HFFc6 (cell line): ENCODE results near the gene SAC3D1. TPM values are rescaled to one million over a fixed set of nuclear protein-coding genes. Genes with fewer than 3 reads are reported as not detected.

Source experiments
- DNase-seq: peaks from one replicate; pipeline ENCODE4 v3.0.0-alpha.2; 2018
- H3K27ac Mint-ChIP-seq: 2 replicates; pipeline ENCODE4 v1.8.0; 2020; ENCODE audit warnings: mild to moderate bottlenecking, mixed read lengths
- H3K27me3 Mint-ChIP-seq: 2 replicates; pipeline ENCODE4 v1.8.0; 2021; ENCODE audit warnings: mild to moderate bottlenecking, moderate library complexity, mixed read lengths; ENCODE audit not compliant: insufficient read depth
- H3K36me3 Mint-ChIP-seq: 2 replicates; pipeline ENCODE4 v1.8.0; 2021; ENCODE audit warnings: low read depth, mixed read lengths
- H3K4me1 Mint-ChIP-seq: 2 replicates; pipeline ENCODE4 v1.8.0; 2020; ENCODE audit warnings: low read depth, mixed read lengths
- H3K4me3 Mint-ChIP-seq: 2 replicates; pipeline ENCODE4 v1.8.0; 2020; ENCODE audit warnings: mild to moderate bottlenecking, moderate library complexity, mixed read lengths
- H3K9me3 Mint-ChIP-seq: 2 replicates; pipeline ENCODE4 v1.8.0; 2020; ENCODE audit warnings: mild to moderate bottlenecking, mixed read lengths
- long read RNA-seq: library from polyadenylated mRNA; unstranded; transcript quantifications from one replicate; pipeline ENCODE4 v2.0.0, GENCODE V29; 2019
- total RNA-seq, 6 experiments: library from RNA; stranded (reverse); fragmentation: NEBNext Ultra II Directional; extraction: Animal tissue kit (Norgen Biotek cat#: 25700); gene quantifications; 2 replicates in 1 of 6; 3 replicates in 5 of 6; pipeline ENCODE4 v1.2.3, GENCODE V29; 2021
- TF ChIP-seq, protein P1 (sequence below): fragments of 200-600 bp; sonication (generic); IDR thresholded peaks from 2 replicates; pipeline ENCODE4 v1.5.0; 2021; ENCODE audit warnings: antibody characterized with exemption, mild to moderate bottlenecking

Gene SAC3D1
- 10 to 100 TPM; 15.3 to 21.5 (median 18.0) TPM for total RNA-seq
- long read RNA-seq, transcript SAC3D1-201 (2 exons, 1,566 nt): major isoform, 7 of 9 reads
- long read RNA-seq, partial matches to known transcripts: 1 of 9 reads
- long read RNA-seq, other reads (novel, unspliced or antisense): 0 of 9 reads

GRCh38 chr11:65040847-65041622 lies at the start of gene SAC3D1:
SAC3D1 (plus strand) TSS chr11:65041210; CDS start chr11:65041293, 83 bp downstream.
- H3K36me3 Mint-ChIP-seq: peaks cover 7% of the 10 kb centered on the region
- no peaks in the 10 kb centered on the region for H3K27me3 Mint-ChIP-seq
- no peaks in the 10 kb centered on the region for H3K9me3 Mint-ChIP-seq
- TF ChIP-seq, protein P1, sequence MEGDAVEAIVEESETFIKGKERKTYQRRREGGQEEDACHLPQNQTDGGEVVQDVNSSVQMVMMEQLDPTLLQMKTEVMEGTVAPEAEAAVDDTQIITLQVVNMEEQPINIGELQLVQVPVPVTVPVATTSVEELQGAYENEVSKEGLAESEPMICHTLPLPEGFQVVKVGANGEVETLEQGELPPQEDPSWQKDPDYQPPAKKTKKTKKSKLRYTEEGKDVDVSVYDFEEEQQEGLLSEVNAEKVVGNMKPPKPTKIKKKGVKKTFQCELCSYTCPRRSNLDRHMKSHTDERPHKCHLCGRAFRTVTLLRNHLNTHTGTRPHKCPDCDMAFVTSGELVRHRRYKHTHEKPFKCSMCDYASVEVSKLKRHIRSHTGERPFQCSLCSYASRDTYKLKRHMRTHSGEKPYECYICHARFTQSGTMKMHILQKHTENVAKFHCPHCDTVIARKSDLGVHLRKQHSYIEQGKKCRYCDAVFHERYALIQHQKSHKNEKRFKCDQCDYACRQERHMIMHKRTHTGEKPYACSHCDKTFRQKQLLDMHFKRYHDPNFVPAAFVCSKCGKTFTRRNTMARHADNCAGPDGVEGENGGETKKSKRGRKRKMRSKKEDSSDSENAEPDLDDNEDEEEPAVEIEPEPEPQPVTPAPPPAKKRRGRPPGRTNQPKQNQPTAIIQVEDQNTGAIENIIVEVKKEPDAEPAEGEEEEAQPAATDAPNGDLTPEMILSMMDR: peak; percentile 20; the same call in 1 of the 2 replicates
- peak; percentile 95 for DNase-seq
- H3K27ac Mint-ChIP-seq: peak within 1 kb of the TSS; percentile 80
- peaks cover 27% of the 10 kb centered on the region for H3K4me1 Mint-ChIP-seq
- H3K4me3 Mint-ChIP-seq: peak within 1 kb of the TSS; percentile 92

DNA sequence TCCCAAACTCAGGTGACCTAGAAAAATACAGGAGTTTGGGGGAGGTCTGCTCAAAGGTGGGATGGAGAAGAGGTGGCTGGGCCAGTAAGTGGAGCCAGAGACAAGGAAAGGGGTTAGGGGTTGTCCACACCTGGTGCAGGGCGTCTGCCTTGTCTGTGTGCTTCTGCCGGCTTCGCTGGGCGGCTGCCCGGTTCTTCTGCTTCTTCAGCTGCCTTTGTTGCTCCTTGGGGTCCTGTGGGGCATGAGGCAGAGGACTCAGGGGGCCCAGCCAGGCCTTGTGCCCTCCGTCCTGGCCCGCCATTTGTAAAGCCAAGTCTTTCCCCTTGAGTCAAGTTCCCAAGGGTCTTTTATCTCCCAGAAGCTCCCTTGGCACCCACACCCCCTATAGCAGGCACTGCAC lies 46.7 kb upstream of the SAC3D1 start:
- Mint-ChIP-seq H3K9me3 (no peaks in the 10 kb centered on the region), H3K36me3 (no peaks in the 10 kb centered on the region), H3K27me3 (peaks cover 8% of the 10 kb centered on the region), H3K27ac (no peak overlapping the region), H3K4me1 (peaks cover 21% of the 10 kb centered on the region), H3K4me3 (no peak overlapping the region)
- TF ChIP-seq, protein P1: no peak
- DNase-seq: no peak

DNA sequence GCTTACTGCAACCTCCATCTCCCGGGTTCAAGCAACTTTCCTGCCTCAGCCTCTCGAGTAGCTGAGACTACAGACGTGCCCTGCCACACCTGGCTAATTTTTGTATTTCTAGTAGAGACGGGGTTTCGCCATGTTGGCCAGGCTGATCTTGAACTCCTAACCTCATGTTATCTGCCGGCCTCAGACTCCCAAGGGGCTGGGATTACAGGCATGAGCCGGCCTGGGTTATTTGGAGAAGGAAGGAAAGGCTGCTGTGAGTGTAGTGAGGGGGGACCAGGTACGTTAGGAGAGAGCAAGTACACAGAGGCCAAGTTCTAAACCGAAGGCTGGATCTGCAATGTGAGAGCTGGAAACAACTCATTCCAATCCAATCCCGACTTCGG lies 44.7 kb upstream of the SAC3D1 start:
- DNase-seq: no peak
- TF ChIP-seq, protein P1: no peak
- H3K9me3 Mint-ChIP-seq: no peaks in the 10 kb centered on the region
- peaks cover 14% of the 10 kb centered on the region for H3K4me1 Mint-ChIP-seq
- H3K27ac Mint-ChIP-seq: no peak overlapping the region
- H3K36me3 Mint-ChIP-seq: no peaks in the 10 kb centered on the region
- peaks cover 5% of the 10 kb centered on the region; the same call in 1 of the 2 replicates for H3K27me3 Mint-ChIP-seq
- peak overlapping the region; percentile 80 for H3K4me3 Mint-ChIP-seq

DNA sequence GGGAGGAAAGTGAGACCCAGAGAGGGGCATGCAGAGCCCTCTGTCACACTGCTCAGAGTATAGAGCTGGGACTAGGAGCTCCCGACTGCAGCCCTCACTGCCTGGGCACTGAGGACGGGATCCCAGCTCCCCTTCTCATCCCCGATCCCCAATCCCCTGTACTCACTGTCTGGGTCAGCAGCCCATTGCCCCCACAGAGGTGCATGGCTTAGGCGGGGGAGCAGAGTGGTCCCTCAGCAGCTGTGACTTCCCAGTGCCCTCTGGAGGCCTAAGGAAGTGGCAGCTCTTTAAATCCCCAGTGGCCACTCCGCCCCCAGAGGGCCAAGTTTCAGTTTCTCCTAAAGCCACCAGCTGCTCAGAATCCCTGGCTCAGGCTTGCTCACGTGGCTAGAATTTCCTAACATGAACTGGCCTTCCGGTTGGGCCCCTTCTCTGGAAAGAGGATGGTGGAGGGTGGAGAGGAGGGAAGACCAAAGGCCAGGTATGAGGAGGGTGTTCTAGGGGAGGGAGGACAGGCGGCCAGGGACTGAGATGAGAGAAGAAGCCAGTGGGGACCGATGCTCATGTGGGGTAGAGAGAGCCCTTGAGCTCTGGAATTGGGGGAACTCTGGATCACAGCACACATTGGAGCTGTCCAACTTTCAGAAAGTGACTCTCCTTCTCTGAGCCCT lies 44.2 kb upstream of the SAC3D1 start, which contains the start of gene BATF2:
Gene BATF2 (minus strand): TSS at position 262 of the 671 bp plus-strand sequence. CDS start 57 bp downstream, at position 205.
- Mint-ChIP-seq H3K4me3 (peak within 1 kb of the TSS; percentile 80), H3K36me3 (no peaks in the 10 kb centered on the region), H3K4me1 (peaks cover 14% of the 10 kb centered on the region), H3K9me3 (no peaks in the 10 kb centered on the region), H3K27me3 (peaks cover 5% of the 10 kb centered on the region; the same call in 1 of the 2 replicates), H3K27ac (peak within 1 kb of the TSS; percentile 69)
- TF ChIP-seq, protein P1: peak; percentile 70
- DNase-seq: peak; percentile 67

- H3K27me3 Mint-ChIP-seq: peaks cover 5% of the 10 kb centered on the region; the same call in 1 of the 2 replicates
- DNase-seq: no peak
- H3K36me3 Mint-ChIP-seq: no peaks in the 10 kb centered on the region
- H3K4me1 Mint-ChIP-seq: peaks cover 14% of the 10 kb centered on the region
- H3K4me3 Mint-ChIP-seq: no peak overlapping the region
- TF ChIP-seq, protein P1: no peak
- H3K27ac Mint-ChIP-seq: no peak overlapping the region
- H3K9me3 Mint-ChIP-seq: no peaks in the 10 kb centered on the region
These were observed 42.9 kb upstream of the SAC3D1 start for GRCh38 chr11:64998141-64998540.
